Activated T-helper 1 cell treated with anti-CD3 and anti-CD28 coated beads, Interleukin-12 subunit alpha, Interleukin-12 subunit beta, Interleukin-2, Interleukin-4 antibody, amounts not matched to agents 30 ng/mL and 10 ng/mL and 1 ng/mL, durations not matched to agents 14 hours and 24 hours and 36 hours (primary cell): Measurements from ENCODE around the gene PC. TPM values are rescaled to one million over a fixed set of nuclear protein-coding genes. Genes with fewer than 3 reads are reported as not detected.

Experiments used
- DNase-seq: peaks from one replicate; pipeline ENCODE4 v3.0.0; 2021; ENCODE audit warnings: low spot score
- H3K27ac Mint-ChIP-seq: one replicate; pipeline ENCODE4 v1.8.0; 2021; ENCODE audit warnings: mild to moderate bottlenecking, mixed read lengths
- H3K27me3 Mint-ChIP-seq: one replicate; pipeline ENCODE4 v1.8.0; 2022; ENCODE audit warnings: mild to moderate bottlenecking, moderate library complexity, mixed read lengths; ENCODE audit not compliant: insufficient read depth
- H3K36me3 Mint-ChIP-seq: one replicate; pipeline ENCODE4 v1.8.0; 2021; ENCODE audit warnings: low read depth, mixed read lengths
- H3K4me1 Mint-ChIP-seq: one replicate; pipeline ENCODE4 v1.8.0; 2021; ENCODE audit warnings: low read depth, mixed read lengths
- H3K4me3 Mint-ChIP-seq: one replicate; pipeline ENCODE4 v1.8.0; 2021; ENCODE audit warnings: mild to moderate bottlenecking, moderate library complexity, mixed read lengths
- H3K9me3 Mint-ChIP-seq: one replicate; pipeline ENCODE4 v1.8.0; 2021; ENCODE audit warnings: mixed read lengths
- intact Hi-C: fragments of 100-400 bp; cut with micrococcal nuclease; formaldehyde crosslinking; loops from one replicate; pipeline ENCODE4 v1.15.1; 2024
- total RNA-seq: library from RNA; stranded (reverse); gene quantifications from 2 replicates; pipeline ENCODE4 v1.2.3, GENCODE V29; 2022

The PC gene
- total RNA-seq, 1 donor from 2014 or later = 15.9 TPM

- no peaks in the 10 kb centered on the region for H3K36me3 Mint-ChIP-seq
- H3K27ac Mint-ChIP-seq = no peak overlapping the region
- intact Hi-C loops = no loop called here
- H3K9me3 Mint-ChIP-seq = no peaks in the 10 kb centered on the region
- no peaks in the 10 kb centered on the region for H3K4me1 Mint-ChIP-seq
- no peaks in the 10 kb centered on the region for H3K27me3 Mint-ChIP-seq
- no peak for DNase-seq
- no peak overlapping the region for H3K4me3 Mint-ChIP-seq
Observed at GRCh38 chr11:66861038-66861773, 97.0 kb downstream of the PC start.

DNA sequence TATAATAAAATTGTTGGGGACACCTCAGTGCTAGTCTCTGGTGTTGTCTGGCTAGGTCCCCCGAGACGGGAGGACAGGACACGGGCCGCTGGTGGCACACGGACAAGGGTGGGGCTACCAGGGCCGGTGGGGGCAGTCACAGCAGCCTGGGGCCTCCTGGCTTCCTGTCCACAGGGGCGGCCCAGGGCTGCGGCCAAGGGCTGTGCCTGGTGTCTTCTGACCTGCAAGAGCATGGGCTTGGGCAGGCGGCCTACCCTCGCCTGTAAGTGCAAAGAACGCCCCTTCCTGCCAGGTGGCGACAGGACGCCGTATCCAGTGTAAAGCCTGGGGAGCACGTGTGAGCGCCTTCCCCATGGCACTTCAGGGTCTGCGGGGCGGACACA, 97.7 kb downstream of the PC start:
- Mint-ChIP-seq H3K27ac (no peak overlapping the region), H3K36me3 (no peaks in the 10 kb centered on the region), H3K27me3 (no peaks in the 10 kb centered on the region), H3K4me1 (peaks cover 4% of the 10 kb centered on the region), H3K4me3 (no peak overlapping the region), H3K9me3 (no peaks in the 10 kb centered on the region)
- intact Hi-C loops = no loop called here
- no peak for DNase-seq

- intact Hi-C loops = no loop called here
- Mint-ChIP-seq H3K4me3 (no peak overlapping the region), H3K27me3 (no peaks in the 10 kb centered on the region), H3K4me1 (peaks cover 4% of the 10 kb centered on the region), H3K27ac (no peak overlapping the region), H3K36me3 (no peaks in the 10 kb centered on the region), H3K9me3 (no peaks in the 10 kb centered on the region)
- no peak for DNase-seq
Observed at GRCh38 chr11:66859686-66860448, 98.3 kb downstream of the PC start.

DNA sequence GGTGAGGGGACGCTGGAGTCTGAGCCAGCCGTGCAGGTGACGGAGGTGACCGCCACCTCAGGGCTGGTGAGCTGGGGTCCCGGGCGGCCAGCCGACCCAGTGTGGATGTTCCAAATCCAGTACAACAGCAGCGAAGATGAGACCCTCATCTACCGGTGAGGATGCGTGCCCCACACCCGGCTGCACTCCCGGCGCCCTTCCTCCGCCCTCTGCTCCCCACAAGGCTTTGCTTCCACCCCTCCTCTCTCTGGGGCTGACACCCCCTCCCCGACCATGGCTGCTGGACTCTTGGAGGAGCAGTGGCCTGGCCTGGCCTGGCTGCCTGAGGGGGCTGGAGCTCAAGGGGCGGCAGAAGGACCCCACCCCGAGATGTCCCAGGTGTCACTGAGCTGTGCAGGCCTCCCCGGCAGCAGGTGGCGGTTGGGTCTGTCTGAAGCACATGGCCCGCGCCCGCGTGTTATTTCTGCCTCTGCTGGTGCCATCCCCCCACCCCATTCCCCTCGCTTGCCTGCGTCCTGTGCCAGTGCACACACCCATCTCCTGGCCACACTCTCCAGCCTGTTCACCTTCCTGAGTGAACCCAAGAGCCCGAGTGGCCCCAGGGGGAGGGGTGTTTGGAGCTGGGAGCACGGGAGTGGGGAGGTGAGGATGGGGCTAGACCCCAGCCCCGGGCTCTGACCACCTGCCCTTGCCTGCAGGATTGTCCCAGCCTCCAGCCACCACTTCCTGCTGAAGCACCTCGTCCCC, 99.1 kb downstream of the PC start:
- peak overlapping the region; percentile 15 for H3K4me3 Mint-ChIP-seq

GRCh38 chr11:66858186-66858938, 99.8 kb downstream of the PC start:
- Mint-ChIP-seq H3K4me3 (peak overlapping the region; percentile 82), H3K4me1 (peaks cover 4% of the 10 kb centered on the region), H3K36me3 (no peaks in the 10 kb centered on the region), H3K9me3 (no peaks in the 10 kb centered on the region), H3K27me3 (no peaks in the 10 kb centered on the region), H3K27ac (peak overlapping the region; percentile 86)
- intact Hi-C loops = no loop called here
- no peak for DNase-seq

More for the DNA sequence above, 99.1 kb downstream of the PC start:
- peaks cover 4% of the 10 kb centered on the region for H3K4me1 Mint-ChIP-seq
- intact Hi-C loops = no loop called here
- H3K36me3 Mint-ChIP-seq = no peaks in the 10 kb centered on the region
- H3K9me3 Mint-ChIP-seq = no peaks in the 10 kb centered on the region
- no peaks in the 10 kb centered on the region for H3K27me3 Mint-ChIP-seq
- DNase-seq = no peak
- no peak overlapping the region for H3K27ac Mint-ChIP-seq

GRCh38 chr11:66857927-66858185, 100.3 kb downstream of the PC start:
- peak overlapping the region; percentile 82 for H3K4me3 Mint-ChIP-seq
- no peaks in the 10 kb centered on the region for H3K9me3 Mint-ChIP-seq
- H3K27ac Mint-ChIP-seq = peak overlapping the region; percentile 86
- H3K27me3 Mint-ChIP-seq = no peaks in the 10 kb centered on the region
- no peak for DNase-seq
- H3K36me3 Mint-ChIP-seq = no peaks in the 10 kb centered on the region
- peaks cover 4% of the 10 kb centered on the region for H3K4me1 Mint-ChIP-seq
- intact Hi-C loops = no loop called here

GRCh38 chr11:66857234-66857926, 100.8 kb downstream of the PC start:
- Mint-ChIP-seq H3K4me3 (peak overlapping the region; percentile 82), H3K36me3 (no peaks in the 10 kb centered on the region), H3K27me3 (no peaks in the 10 kb centered on the region), H3K27ac (peak overlapping the region; percentile 86), H3K9me3 (no peaks in the 10 kb centered on the region), H3K4me1 (peaks cover 5% of the 10 kb centered on the region)
- intact Hi-C loops = no loop called here
- no peak for DNase-seq

GRCh38 chr11:66856496-66857233, 101.5 kb downstream of the PC start, which contains the start of gene LRFN4:
Gene LRFN4 (plus strand): TSS chr11:66857064. CDS start chr11:66857745, 681 bp downstream.
- Mint-ChIP-seq H3K27me3 (no peaks in the 10 kb centered on the region), H3K9me3 (no peaks in the 10 kb centered on the region)

DNA sequence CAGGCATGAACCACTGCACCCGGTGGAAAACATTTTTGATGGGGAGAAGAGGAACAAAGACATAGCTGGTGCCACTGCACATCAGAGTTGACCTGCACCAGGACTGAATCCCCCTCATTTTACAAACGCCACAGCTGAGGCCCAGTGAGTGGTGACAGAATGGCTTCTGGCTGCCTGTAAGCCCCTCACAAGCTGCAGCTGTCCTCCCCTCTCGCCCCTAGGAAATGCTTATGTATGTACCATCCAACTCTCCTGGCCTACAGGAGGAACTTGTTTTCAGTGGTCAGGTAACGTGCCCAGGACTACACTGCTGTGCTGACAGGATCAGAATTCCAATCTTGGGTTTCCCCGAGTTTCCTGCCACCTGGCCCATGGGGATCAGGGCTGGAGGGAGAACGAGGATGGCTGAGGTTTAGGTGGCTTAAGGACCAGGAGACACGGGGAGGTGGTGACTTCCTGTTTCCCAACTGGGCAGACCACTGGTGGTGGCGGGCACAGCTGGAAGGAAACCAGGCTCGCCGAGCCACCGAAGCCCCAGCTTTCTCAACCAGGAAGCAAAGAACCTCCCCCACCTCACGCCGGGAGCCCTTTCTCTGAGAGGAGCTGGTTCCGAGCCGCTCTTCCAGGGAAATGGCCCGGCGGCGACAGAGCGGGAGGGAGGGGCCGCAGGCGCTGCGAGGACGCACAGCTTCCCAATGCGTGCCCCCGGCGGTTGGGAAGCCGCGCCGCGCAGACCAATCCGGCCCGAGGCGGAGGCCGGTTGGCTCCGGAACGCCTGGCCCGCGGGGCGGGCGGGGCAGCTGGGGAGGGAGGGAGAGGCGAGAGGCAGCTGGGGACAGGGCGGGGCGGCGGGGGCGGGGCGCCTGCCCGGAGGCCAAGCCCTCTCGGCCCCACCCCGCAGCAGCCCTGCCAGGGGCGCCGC, 102.3 kb downstream of the PC start:
- H3K9me3 Mint-ChIP-seq = no peaks in the 10 kb centered on the region
- peak overlapping the region; percentile 97 for H3K27ac Mint-ChIP-seq
- DNase-seq = peak; percentile 88
- H3K27me3 Mint-ChIP-seq = no peaks in the 10 kb centered on the region
- intact Hi-C loops = loop anchor here (1.0 kb wide), 3 partner anchors 12 to 102 kb away; partner anchors contain the start of genes PC and RCE1
- H3K36me3 Mint-ChIP-seq = no peaks in the 10 kb centered on the region
- peaks cover 14% of the 10 kb centered on the region for H3K4me1 Mint-ChIP-seq
- H3K4me3 Mint-ChIP-seq = peak overlapping the region; percentile 94

More at GRCh38 chr11:66856496-66857233, 101.5 kb downstream of the PC start, which contains the start of gene LRFN4:
- peak within 1 kb of the TSS; percentile 94 for H3K4me3 Mint-ChIP-seq
- peak within 1 kb of the TSS; percentile 97 for H3K27ac Mint-ChIP-seq
- no peak for DNase-seq
- intact Hi-C loops = loop anchor here (1.0 kb wide), 3 partner anchors 12 to 102 kb away; partner anchors contain the start of genes PC and RCE1
- H3K4me1 Mint-ChIP-seq = peaks cover 12% of the 10 kb centered on the region
- H3K36me3 Mint-ChIP-seq = no peaks in the 10 kb centered on the region

DNA sequence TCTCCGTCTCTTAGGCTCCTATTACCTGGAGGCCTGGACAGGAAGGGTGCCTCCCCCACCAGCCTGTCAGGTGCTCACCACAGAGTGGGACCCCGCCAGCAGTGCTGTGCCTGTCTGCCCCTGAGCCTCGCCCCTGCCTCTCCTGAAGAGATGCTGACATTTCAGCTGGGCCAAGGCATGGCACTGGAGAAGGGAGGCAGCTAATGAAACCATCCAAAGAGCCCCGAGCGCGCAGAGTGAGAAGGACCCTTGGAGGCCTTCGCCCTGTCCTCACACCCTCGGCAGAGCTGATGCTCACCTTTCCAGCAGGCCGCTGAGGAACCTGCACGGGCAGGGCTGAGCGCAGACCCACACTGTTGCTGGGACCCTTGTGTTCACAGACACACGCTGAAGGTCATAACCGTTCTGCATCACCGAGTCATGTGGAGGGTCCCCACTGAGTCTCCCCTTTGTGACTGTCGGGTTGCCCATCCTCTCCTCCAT, 103.4 kb downstream of the PC start:
- H3K27ac Mint-ChIP-seq = no peak overlapping the region

GRCh38 chr11:66854231-66854661, 103.9 kb downstream of the PC start:
- DNase-seq = no peak
- no peaks in the 10 kb centered on the region for H3K36me3 Mint-ChIP-seq
- H3K27ac Mint-ChIP-seq = no peak overlapping the region
- H3K27me3 Mint-ChIP-seq = no peaks in the 10 kb centered on the region
- intact Hi-C loops = no loop called here
- H3K9me3 Mint-ChIP-seq = no peaks in the 10 kb centered on the region
- H3K4me1 Mint-ChIP-seq = peaks cover 14% of the 10 kb centered on the region
- peak overlapping the region; percentile 19 for H3K4me3 Mint-ChIP-seq

More for the DNA sequence above, 103.4 kb downstream of the PC start:
- no peaks in the 10 kb centered on the region for H3K36me3 Mint-ChIP-seq
- H3K27me3 Mint-ChIP-seq = no peaks in the 10 kb centered on the region
- no peak for DNase-seq
- intact Hi-C loops = no loop called here
- peak overlapping the region; percentile 19 for H3K4me3 Mint-ChIP-seq
- H3K9me3 Mint-ChIP-seq = no peaks in the 10 kb centered on the region
- H3K4me1 Mint-ChIP-seq = peaks cover 14% of the 10 kb centered on the region
